Measurements from ENCODE around the gene ZNF514.

- TF ChIP-seq, protein P1, sequence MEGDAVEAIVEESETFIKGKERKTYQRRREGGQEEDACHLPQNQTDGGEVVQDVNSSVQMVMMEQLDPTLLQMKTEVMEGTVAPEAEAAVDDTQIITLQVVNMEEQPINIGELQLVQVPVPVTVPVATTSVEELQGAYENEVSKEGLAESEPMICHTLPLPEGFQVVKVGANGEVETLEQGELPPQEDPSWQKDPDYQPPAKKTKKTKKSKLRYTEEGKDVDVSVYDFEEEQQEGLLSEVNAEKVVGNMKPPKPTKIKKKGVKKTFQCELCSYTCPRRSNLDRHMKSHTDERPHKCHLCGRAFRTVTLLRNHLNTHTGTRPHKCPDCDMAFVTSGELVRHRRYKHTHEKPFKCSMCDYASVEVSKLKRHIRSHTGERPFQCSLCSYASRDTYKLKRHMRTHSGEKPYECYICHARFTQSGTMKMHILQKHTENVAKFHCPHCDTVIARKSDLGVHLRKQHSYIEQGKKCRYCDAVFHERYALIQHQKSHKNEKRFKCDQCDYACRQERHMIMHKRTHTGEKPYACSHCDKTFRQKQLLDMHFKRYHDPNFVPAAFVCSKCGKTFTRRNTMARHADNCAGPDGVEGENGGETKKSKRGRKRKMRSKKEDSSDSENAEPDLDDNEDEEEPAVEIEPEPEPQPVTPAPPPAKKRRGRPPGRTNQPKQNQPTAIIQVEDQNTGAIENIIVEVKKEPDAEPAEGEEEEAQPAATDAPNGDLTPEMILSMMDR (IDR thresholded peaks at IDR 0.05; ENCODE audit: low read depth, low read length, missing input control): no peak
- TF ChIP-seq RAD21 (IDR thresholded peaks at IDR 0.05) (no peak), TAF1 (conservative IDR thresholded peaks at IDR 0.05) (no peak), REST (IDR thresholded peaks at IDR 0.05) (no peak)
Measured at GRCh38 chr2:95208106-95208505, 48.5 kb upstream of the ZNF514 start.
